Caco-2 (cell line): ENCODE results near the gene ALKBH5. TPM values are rescaled to one million over a fixed set of nuclear protein-coding genes. Genes with fewer than 3 reads are reported as not detected.

Experiments used
- BruUV-seq: library from RNA; stranded (reverse); fragments of 400-500 nt; replicated peaks from 2 replicates; lab custom pipeline; 2021; lab: Mats Ljungman, UMichigan
- CTCF ChIA-PET: fragments of 300-600 bp; sonication (Branson Sonifier 250); formaldehyde crosslinking; loops from one replicate; lab custom pipeline; 2022; ENCODE audit warnings: antibody characterized with exemption; lab: Charles Lee
- POLR2A ChIA-PET: fragments of 300-600 bp; sonication (Branson Sonifier 250); formaldehyde crosslinking; loops from one replicate; lab custom pipeline; 2022; ENCODE audit warnings: antibody characterized with exemption; lab: Charles Lee
- DNase-seq, 2 experiments: peaks; one replicate each; pipeline versions ENCODE4 v3.0.0 to v3.0.0-alpha.2; 2020 to 2022
- H3K27me3 ChIP-seq: replicated peaks from 2 replicates; pipeline ENCODE4 v1.6.0; 2011; ENCODE audit warnings: low read length; ENCODE audit not compliant: control insufficient read depth, insufficient read depth
- H3K36me3 ChIP-seq: 2 replicates; pipeline ENCODE4 v1.5.1; 2011; ENCODE audit warnings: low read length; ENCODE audit not compliant: control insufficient read depth, insufficient read depth
- H3K4me1 ChIP-seq: fragments of 250-450 bp; sonication (Bioruptor Pico); 2 replicates; pipeline ENCODE4 v1.5.1; 2020; ENCODE audit warnings: mild to moderate bottlenecking
- H3K4me3 ChIP-seq: 2 replicates; pipeline ENCODE4 v1.5.1; 2011; ENCODE audit warnings: low read depth, mild to moderate bottlenecking, control low read depth, low read length
- H3K9me3 ChIP-seq: fragments of 250-450 bp; sonication (Bioruptor Pico); 2 replicates; pipeline ENCODE4 v1.5.1; 2020; ENCODE audit warnings: mild to moderate bottlenecking, moderate library complexity
- H3K27ac Mint-ChIP-seq: one replicate; pipeline ENCODE4 v1.8.0; 2022; ENCODE audit warnings: mixed read lengths; ENCODE audit not compliant: unreplicated experiment
- H3K27me3 Mint-ChIP-seq: one replicate; pipeline ENCODE4 v1.8.0; 2022; ENCODE audit warnings: mixed read lengths; ENCODE audit not compliant: insufficient read depth, unreplicated experiment
- H3K36me3 Mint-ChIP-seq: one replicate; pipeline ENCODE4 v1.8.0; 2022; ENCODE audit warnings: mild to moderate bottlenecking, mixed read lengths; ENCODE audit not compliant: insufficient read depth, unreplicated experiment
- H3K4me1 Mint-ChIP-seq: one replicate; pipeline ENCODE4 v1.8.0; 2022; ENCODE audit warnings: low read depth, mixed read lengths; ENCODE audit not compliant: unreplicated experiment
- H3K4me3 Mint-ChIP-seq: one replicate; pipeline ENCODE4 v1.8.0; 2022; ENCODE audit warnings: mild to moderate bottlenecking, moderate library complexity, mixed read lengths; ENCODE audit not compliant: unreplicated experiment
- H3K9me3 Mint-ChIP-seq: one replicate; pipeline ENCODE4 v1.8.0; 2022; ENCODE audit warnings: mixed read lengths; ENCODE audit not compliant: unreplicated experiment
- CTCF ChIP-seq, 2 experiments: fragments of 200-600 bp in 1 of 2; IDR thresholded peaks; 1 replicate in 1 of 2; 2 replicates in 1 of 2; pipeline versions ENCODE4 v1.5.1 to v1.8.0; 2011 to 2022; ENCODE audit warnings: antibody characterized with exemption in 1 of 2, control low read depth in 1 of 2, inconsistent platforms in 1 of 2, low read depth in 1 of 2, low read length in 1 of 2, mild to moderate bottlenecking in 1 of 2, moderate library complexity in 1 of 2; ENCODE audit not compliant: insufficient read depth in 1 of 2, severe bottlenecking in 1 of 2, unreplicated experiment in 1 of 2
- intact Hi-C: fragments of 100-400 bp; cut with micrococcal nuclease; formaldehyde crosslinking; loops from one replicate; pipeline ENCODE4 v1.10.0; 2022; ENCODE audit not compliant: unreplicated experiment
- total RNA-seq: library from RNA; stranded (reverse); gene quantifications from 2 replicates; pipeline ENCODE4 v1.2.3, GENCODE V29; 2022

Gene ALKBH5
- total RNA-seq, 1 experiment from 2014 or later: 101 TPM

GRCh38 chr17:18138065-18138749 is 45.4 kb upstream of the ALKBH5 start:
- Mint-ChIP-seq H3K36me3 (no peaks in the 10 kb centered on the region), H3K9me3 (no peaks in the 10 kb centered on the region), H3K27me3 (no peaks in the 10 kb centered on the region), H3K4me1 (peaks cover 10% of the 10 kb centered on the region), H3K4me3 (no peak overlapping the region), H3K27ac (no peak overlapping the region)
- no peak for DNase-seq
- Histone ChIP-seq H3K36me3 (no peaks in the 10 kb centered on the region), H3K4me1 (peaks cover 5% of the 10 kb centered on the region), H3K4me3 (no peak overlapping the region), H3K9me3 (no peaks in the 10 kb centered on the region), H3K27me3 (no peaks in the 10 kb centered on the region)
- ChIA-PET CTCF (interaction anchor here (0.8 kb wide), 1 partner anchor 44 kb away, joined by 8 read pairs; no protein-coding TSS in a partner anchor), POLR2A (no interaction called here)
- intact Hi-C loops: loop anchor here (10.0 kb wide), 1 partner anchor 63 kb away; no protein-coding TSS in a partner anchor
- TF ChIP-seq CTCF (IDR thresholded peaks at IDR 0.05; ENCODE audit: insufficient read depth in 1 of 2, low read depth in 1 of 2, low read length in 1 of 2, severe bottlenecking in 1 of 2, unreplicated experiment in 1 of 2): no peak
- no TSS peak for BruUV-seq

- DNase-seq: no peak
- H3K36me3 Mint-ChIP-seq: no peaks in the 10 kb centered on the region
- CTCF ChIA-PET: interaction anchor here (0.6 to 1.4 kb wide), 3 partner anchors 13 to 43 kb away, joined by 4 to 8 read pairs (median 8); no protein-coding TSS in a partner anchor
- H3K27ac Mint-ChIP-seq: no peak overlapping the region
- H3K4me3 ChIP-seq: no peak overlapping the region
- intact Hi-C loops: loop anchor here (10.0 kb wide), 1 partner anchor 64 kb away; no protein-coding TSS in a partner anchor
- POLR2A ChIA-PET: no interaction called here
- no peaks in the 10 kb centered on the region for H3K27me3 Mint-ChIP-seq
- no peak for TF ChIP-seq CTCF (IDR thresholded peaks at IDR 0.05; ENCODE audit: insufficient read depth in 1 of 2, low read depth in 1 of 2, low read length in 1 of 2, severe bottlenecking in 1 of 2, unreplicated experiment in 1 of 2)
- no peaks in the 10 kb centered on the region for H3K9me3 ChIP-seq
- peaks cover 5% of the 10 kb centered on the region for H3K4me1 ChIP-seq
- no peaks in the 10 kb centered on the region for H3K27me3 ChIP-seq
- peaks cover 14% of the 10 kb centered on the region for H3K4me1 Mint-ChIP-seq
- no peaks in the 10 kb centered on the region for H3K36me3 ChIP-seq
- no peaks in the 10 kb centered on the region for H3K9me3 Mint-ChIP-seq
- no TSS peak for BruUV-seq
- no peak overlapping the region for H3K4me3 Mint-ChIP-seq
Measured at GRCh38 chr17:18139092-18139491, 44.5 kb upstream of the ALKBH5 start.

GRCh38 chr17:18139498-18139897 is 44.1 kb upstream of the ALKBH5 start:
- intact Hi-C loops: loop anchor here (10.0 kb wide), 1 partner anchor 65 kb away; no protein-coding TSS in a partner anchor
- no TSS peak for BruUV-seq
- ChIA-PET POLR2A (no interaction called here), CTCF (interaction anchor here (0.6 to 1.4 kb wide), 3 partner anchors 13 to 33 kb away, joined by 4 to 8 read pairs (median 4); no protein-coding TSS in a partner anchor)
- no peak for TF ChIP-seq CTCF (IDR thresholded peaks at IDR 0.05; ENCODE audit: insufficient read depth in 1 of 2, low read depth in 1 of 2, low read length in 1 of 2, severe bottlenecking in 1 of 2, unreplicated experiment in 1 of 2)
- no peaks in the 10 kb centered on the region for H3K9me3 ChIP-seq
- Mint-ChIP-seq H3K27ac (peak overlapping the region; percentile 50), H3K4me3 (no peak overlapping the region), H3K9me3 (no peaks in the 10 kb centered on the region), H3K36me3 (no peaks in the 10 kb centered on the region), H3K27me3 (no peaks in the 10 kb centered on the region), H3K4me1 (peaks cover 14% of the 10 kb centered on the region)
- no peak for DNase-seq
- H3K36me3 ChIP-seq: no peaks in the 10 kb centered on the region
- H3K27me3 ChIP-seq: no peaks in the 10 kb centered on the region
- H3K4me3 ChIP-seq: no peak overlapping the region
- H3K4me1 ChIP-seq: peaks cover 5% of the 10 kb centered on the region
